ENCODE data around the gene ALCAM.

The ALCAM gene

DNA sequence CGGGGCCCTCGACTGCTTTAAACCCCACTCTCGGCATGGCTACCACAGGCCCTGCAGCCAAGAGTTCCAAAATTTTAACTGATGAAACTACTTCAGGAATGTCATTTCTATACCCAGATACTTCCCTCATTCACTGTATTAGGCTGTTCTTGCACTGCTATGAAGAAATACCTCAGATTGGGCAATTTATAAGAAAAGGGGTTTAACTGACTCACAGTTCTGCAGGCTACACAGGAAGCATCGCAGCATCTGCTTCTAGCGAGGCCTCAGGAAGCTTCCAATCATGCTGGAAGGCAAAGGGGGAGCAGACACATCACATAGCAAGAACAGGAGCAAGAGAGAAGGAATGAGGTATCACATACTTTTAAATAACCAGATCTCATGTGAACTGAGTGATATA, 21.6 kb upstream of the ALCAM start:
- DNase-seq (ENCODE audit: insufficient read length) (no peak), FAIRE-seq (no peak)
- TF ChIP-seq TAF1 (IDR thresholded peaks at IDR 0.05; ENCODE audit: borderline replicate concordance, low read depth, low read length) (no peak), POLR2A (IDR thresholded peaks at IDR 0.05; ENCODE audit: low read depth, low read length) (no peak), POLR2AphosphoS5 (IDR thresholded peaks at IDR 0.05; ENCODE audit: low read depth, low read length) (no peak)

DNA sequence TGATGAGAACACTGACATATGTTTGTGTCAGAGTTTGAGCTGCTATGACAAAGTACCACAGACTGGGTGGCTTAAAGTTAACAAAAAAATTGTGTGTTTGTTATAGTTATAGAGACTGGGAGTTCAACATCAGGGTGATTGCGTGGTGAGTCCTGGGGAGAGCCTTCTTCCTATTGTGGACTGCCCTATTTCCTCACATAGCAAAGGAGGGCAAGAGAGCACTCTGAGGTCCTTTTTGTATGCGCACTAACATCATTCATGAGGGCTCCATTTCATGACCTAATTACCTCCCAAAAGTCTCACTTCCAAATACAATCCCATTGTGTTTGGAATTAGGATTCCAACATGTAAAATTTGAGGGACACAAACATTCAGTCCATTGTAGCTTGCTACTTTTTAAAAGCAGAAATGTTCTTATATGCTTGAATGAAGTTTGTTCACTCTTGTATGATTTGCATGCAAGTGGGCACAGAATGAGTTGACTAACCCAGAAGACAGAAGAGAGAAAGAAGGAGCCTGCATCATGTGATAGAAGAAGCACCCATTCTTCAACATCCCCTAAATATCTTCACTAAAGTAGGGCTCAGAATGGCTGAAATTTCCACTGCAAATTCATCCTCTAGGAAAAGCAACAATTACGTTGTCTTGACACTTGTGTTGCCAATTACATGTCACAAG, 18.9 kb upstream of the ALCAM start:
- TF ChIP-seq POLR2AphosphoS5 (IDR thresholded peaks at IDR 0.05; ENCODE audit: low read depth, low read length): no peak
- no peak for TF ChIP-seq TAF1 (IDR thresholded peaks at IDR 0.05; ENCODE audit: borderline replicate concordance, low read depth, low read length)
- no peak for TF ChIP-seq POLR2A (IDR thresholded peaks at IDR 0.05; ENCODE audit: low read depth, low read length)
- FAIRE-seq (no peak), DNase-seq (ENCODE audit: insufficient read length) (no peak)

DNA sequence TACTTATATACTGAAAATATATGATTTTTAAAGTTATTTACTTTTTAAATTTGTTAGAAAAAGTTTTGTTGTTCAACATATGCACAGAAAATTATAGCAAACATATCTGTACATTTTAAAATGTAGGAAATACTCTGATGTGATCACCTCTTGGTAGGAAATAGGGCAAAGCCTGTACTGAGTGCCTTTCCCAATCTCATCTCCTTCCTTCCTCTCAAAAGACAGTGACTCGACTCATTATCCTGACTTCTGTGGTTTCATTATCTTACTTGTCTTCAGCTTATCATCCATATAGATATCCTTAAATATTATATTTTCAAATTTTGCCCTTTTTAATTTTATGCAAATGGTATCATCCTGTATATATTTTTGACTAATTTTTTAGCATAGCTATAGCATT, 18.4 kb upstream of the ALCAM start:
- no peak for DNase-seq (ENCODE audit: insufficient read length)
- no peak for TF ChIP-seq POLR2A (IDR thresholded peaks at IDR 0.05; ENCODE audit: low read depth, low read length)
- TF ChIP-seq POLR2AphosphoS5 (IDR thresholded peaks at IDR 0.05; ENCODE audit: low read depth, low read length): no peak
- no peak for TF ChIP-seq TAF1 (IDR thresholded peaks at IDR 0.05; ENCODE audit: borderline replicate concordance, low read depth, low read length)
- no peak for FAIRE-seq

DNA sequence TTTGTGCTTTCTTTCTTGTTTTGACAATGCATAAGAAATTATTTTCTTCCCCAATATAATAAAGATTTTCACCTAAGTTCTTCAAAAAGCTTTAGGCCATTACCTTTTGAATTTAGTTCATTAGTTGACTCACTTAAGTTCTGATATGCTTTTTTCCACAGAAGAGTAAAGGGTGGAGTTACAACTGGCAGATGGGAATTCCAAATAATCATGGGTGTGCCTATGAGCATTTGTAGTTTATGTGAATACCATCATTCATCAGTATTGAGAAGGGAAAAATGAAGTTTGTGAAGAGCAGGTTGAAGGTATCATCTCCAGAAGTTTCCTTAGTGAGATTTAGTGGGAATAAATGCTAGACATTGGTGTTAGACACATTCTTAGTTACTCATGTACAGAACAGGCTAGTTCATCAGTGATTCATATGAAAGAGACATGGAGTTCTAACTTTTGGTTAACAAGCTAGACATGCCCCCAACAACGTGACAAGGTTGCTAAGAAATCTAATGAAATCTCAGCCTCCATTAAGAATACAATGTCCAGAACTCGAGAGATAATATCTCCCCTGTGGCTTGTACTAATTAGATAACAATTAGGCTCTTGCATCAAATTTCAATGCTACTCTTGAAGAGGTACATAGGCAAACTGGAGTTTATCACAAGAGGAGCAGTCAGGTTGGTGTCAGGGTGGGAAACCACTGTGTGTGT, 16.9 kb upstream of the ALCAM start:
- DNase-seq (ENCODE audit: insufficient read length) (no peak), FAIRE-seq (no peak)
- no peak for TF ChIP-seq TAF1 (IDR thresholded peaks at IDR 0.05; ENCODE audit: borderline replicate concordance, low read depth, low read length)
- no peak for TF ChIP-seq POLR2AphosphoS5 (IDR thresholded peaks at IDR 0.05; ENCODE audit: low read depth, low read length)
- TF ChIP-seq POLR2A (IDR thresholded peaks at IDR 0.05; ENCODE audit: low read depth, low read length): no peak

DNA sequence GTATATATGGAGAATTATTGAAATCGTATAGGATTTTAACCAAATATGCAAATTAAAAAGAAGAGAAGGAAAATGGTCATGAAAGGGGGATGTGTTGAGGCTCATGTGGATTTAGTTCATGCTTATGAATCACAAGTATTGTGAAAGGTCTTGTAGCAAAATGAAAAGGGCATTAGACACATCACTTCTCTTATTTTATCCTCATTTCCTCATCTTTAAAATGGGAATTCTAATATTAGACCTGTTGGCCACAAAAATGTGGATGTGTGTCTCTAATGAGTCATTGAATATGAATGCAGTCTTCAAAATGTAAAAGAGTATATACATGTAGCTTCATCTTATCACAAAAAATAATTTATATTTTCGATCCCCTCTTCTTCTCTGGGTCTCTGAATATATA, 14.9 kb upstream of the ALCAM start:
- DNase-seq (ENCODE audit: insufficient read length) (no peak), FAIRE-seq (no peak)
- no peak for TF ChIP-seq POLR2AphosphoS5 (IDR thresholded peaks at IDR 0.05; ENCODE audit: low read depth, low read length)
- TF ChIP-seq TAF1 (IDR thresholded peaks at IDR 0.05; ENCODE audit: borderline replicate concordance, low read depth, low read length): no peak
- no peak for TF ChIP-seq POLR2A (IDR thresholded peaks at IDR 0.05; ENCODE audit: low read depth, low read length)

DNA sequence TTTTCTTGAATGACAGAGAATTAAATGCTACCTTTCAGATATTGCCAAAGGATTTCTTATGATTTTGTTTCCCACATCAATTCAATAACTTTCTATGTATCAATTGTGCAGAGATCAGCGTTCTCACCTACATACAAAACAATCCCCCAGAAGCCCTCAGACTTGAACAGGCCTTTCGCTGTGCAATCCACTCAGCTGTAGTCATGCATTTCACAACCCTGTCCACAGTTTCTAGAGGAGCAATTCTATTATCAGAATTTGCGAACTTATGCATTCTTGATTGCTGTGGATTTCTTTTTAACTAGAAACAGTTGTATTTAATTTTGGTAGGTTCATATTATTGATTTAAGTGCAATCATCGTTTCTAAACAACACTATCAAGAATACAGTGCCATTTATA, 13.7 kb upstream of the ALCAM start:
- TF ChIP-seq POLR2AphosphoS5 (IDR thresholded peaks at IDR 0.05; ENCODE audit: low read depth, low read length): no peak
- no peak for TF ChIP-seq POLR2A (IDR thresholded peaks at IDR 0.05; ENCODE audit: low read depth, low read length)
- TF ChIP-seq TAF1 (IDR thresholded peaks at IDR 0.05; ENCODE audit: borderline replicate concordance, low read depth, low read length): no peak
- DNase-seq (ENCODE audit: insufficient read length) (no peak), FAIRE-seq (no peak)

DNA sequence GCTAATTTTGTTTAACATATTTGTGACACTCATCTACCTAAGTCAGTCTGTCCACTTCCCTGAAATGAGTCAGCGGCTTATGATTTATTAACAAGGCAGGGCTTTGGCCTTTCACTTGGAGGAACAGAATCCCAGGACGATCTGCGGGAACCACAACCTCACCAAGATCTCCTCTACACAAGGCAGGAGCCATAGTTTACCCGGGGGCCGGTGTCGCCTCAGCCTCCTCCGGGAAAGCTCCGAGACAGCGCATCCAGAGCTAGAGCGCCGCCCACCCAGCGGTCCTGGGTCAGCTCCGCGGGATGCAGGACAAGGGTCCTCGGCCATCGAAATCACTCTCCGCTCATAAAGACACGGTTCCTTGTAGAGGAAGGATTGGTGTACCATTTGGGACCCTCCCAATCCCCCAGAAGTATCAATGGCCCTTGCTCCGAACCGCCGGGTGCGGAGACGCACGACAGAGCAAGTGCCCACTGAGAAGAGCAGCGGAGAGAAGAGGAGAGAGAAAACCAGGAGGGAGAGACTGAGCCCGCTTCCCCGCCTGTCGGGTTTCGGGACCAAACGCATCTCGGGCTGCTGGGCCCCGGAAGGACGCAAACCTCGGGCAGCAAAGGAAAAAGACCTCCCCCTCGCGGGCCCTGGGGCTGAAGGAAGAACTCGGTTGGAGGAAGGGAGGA, 13.1 kb upstream of the ALCAM start:
- TF ChIP-seq POLR2AphosphoS5 (IDR thresholded peaks at IDR 0.05; ENCODE audit: low read depth, low read length) (no peak), TAF1 (IDR thresholded peaks at IDR 0.05; ENCODE audit: borderline replicate concordance, low read depth, low read length) (no peak), POLR2A (IDR thresholded peaks at IDR 0.05; ENCODE audit: low read depth, low read length) (no peak)
- no peak for DNase-seq (ENCODE audit: insufficient read length)
- FAIRE-seq: no peak

DNA sequence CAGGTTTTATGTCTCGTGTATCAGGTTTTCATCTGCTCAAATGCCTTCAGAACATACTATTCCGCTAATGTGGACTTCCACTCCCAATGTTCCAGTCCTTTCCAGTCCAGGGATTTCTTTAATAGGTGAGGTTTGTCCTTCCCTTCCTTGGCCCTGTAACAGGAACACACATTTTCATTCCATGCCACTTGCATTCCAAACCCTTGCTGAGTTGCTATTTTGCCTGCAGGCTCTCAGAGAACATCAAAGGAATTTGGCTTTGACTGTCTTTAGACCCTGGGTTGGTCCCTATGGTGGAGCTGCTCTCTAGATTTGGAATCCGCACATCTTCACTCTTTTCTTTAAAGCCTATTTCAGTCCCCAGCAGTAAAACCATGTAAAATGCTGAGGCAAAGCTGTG, 12.3 kb upstream of the ALCAM start:
- no peak for TF ChIP-seq POLR2AphosphoS5 (IDR thresholded peaks at IDR 0.05; ENCODE audit: low read depth, low read length)
- TF ChIP-seq TAF1 (IDR thresholded peaks at IDR 0.05; ENCODE audit: borderline replicate concordance, low read depth, low read length): no peak
- no peak for TF ChIP-seq POLR2A (IDR thresholded peaks at IDR 0.05; ENCODE audit: low read depth, low read length)
- DNase-seq (ENCODE audit: insufficient read length): no peak
- no peak for FAIRE-seq

DNA sequence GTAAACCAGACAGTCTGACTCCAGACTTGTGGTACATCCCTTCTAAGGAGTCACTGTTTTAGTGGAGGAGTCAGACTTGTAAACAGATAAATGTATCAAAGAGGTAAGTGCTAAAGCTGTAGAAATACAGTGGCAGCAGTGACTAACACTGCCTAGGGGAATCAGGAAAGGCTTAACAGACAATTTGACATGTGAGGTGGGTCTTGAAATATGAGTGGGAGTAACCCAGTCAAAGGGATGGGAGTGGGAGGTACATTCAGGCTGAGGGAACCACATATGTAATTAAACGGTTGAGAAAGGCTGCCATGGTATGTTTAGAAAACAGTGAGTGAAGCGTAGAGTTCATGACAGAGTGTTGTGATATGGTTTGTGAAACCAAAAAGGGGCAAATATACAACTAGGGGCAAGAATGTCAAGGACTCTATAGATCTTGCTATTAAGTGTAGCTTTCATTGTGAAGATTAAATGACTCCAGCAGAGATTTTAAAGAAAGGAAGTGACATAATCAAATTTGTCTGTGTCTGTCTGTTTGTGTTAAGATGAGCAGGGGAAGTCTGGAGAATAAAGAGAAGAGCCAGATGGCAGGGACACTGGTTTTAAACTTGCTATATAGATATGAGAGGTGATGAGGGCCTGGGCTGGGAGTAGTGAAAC, 11.2 kb upstream of the ALCAM start:
- FAIRE-seq (no peak), DNase-seq (ENCODE audit: insufficient read length) (no peak)
- no peak for TF ChIP-seq POLR2AphosphoS5 (IDR thresholded peaks at IDR 0.05; ENCODE audit: low read depth, low read length)
- no peak for TF ChIP-seq POLR2A (IDR thresholded peaks at IDR 0.05; ENCODE audit: low read depth, low read length)
- no peak for TF ChIP-seq TAF1 (IDR thresholded peaks at IDR 0.05; ENCODE audit: borderline replicate concordance, low read depth, low read length)

DNA sequence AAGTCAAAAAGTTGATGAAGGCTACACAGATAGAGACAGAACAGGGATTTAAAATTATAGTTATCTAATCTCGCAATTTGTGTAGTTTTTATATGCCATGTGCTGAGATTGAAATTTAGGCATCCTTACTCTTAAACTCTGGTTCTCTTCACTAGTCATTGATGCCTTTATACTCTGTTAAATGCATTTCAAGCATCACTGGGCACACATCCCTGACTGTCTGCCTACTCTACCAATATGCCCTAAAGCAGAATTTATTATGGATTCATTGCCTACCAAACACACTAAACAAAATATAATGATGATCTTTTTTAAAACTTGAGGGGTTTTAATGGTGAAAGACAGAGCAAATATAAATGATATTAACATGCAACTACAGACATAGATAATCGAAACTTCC, 10.3 kb upstream of the ALCAM start:
- DNase-seq (ENCODE audit: insufficient read length) (no peak), FAIRE-seq (no peak)
- TF ChIP-seq POLR2A (IDR thresholded peaks at IDR 0.05; ENCODE audit: low read depth, low read length): no peak
- no peak for TF ChIP-seq TAF1 (IDR thresholded peaks at IDR 0.05; ENCODE audit: borderline replicate concordance, low read depth, low read length)
- no peak for TF ChIP-seq POLR2AphosphoS5 (IDR thresholded peaks at IDR 0.05; ENCODE audit: low read depth, low read length)

DNA sequence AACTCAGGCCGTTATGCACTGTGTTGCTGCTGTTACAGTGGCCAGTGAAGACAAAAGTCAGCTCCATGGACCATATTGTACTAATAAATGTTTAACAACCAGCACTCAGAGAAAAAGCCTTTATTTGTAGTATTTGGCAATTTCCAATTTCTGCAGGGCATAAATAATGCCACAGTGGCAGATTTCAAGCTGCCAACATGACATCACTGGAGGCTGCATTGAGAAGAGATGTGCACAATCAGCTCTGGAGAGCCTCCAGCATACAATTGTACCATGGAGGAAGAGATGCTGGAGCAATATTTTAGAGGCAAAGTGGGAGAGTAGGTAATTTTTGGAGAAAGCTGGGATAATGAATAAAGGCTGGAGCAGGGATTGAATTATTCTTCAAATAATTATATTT, 9.7 kb upstream of the ALCAM start:
- DNase-seq (ENCODE audit: insufficient read length) (no peak), FAIRE-seq (no peak)
- TF ChIP-seq POLR2AphosphoS5 (IDR thresholded peaks at IDR 0.05; ENCODE audit: low read depth, low read length) (no peak), POLR2A (IDR thresholded peaks at IDR 0.05; ENCODE audit: low read depth, low read length) (no peak), TAF1 (IDR thresholded peaks at IDR 0.05; ENCODE audit: borderline replicate concordance, low read depth, low read length) (no peak)

Measured in GM12892 (cell line).